ENCODE results near the gene MLKL.
A peak's percentile ranks its signal among the peaks of the same experiment; 100 is the strongest.
"Not testable (repeated sequence)": the region's sequence is repeated elsewhere in the genome, so short reads cannot be mapped to it uniquely, and the experiment has no call there.

Gene MLKL

GRCh38 chr16:74695450-74696422 lies 4.9 kb downstream of the MLKL start:
- Histone ChIP-seq H3K4me3 (ENCODE audit: low read length) (peak overlapping the region; percentile 82), H3K36me3 (ENCODE audit: control insufficient read depth, insufficient read depth, low read length, severe bottlenecking) (peaks cover 4% of the 10 kb centered on the region), H3K4me1 (ENCODE audit: control insufficient read depth, insufficient read depth, low read length) (peaks cover 19% of the 10 kb centered on the region), H3K9me3 (ENCODE audit: control insufficient read depth, low read length) (no peaks in the 10 kb centered on the region), H3K27me3 (replicated peaks; ENCODE audit: control insufficient read depth, insufficient read depth, low read length) (no peaks in the 10 kb centered on the region), H3K9ac (ENCODE audit: low read length) (peak overlapping the region; percentile 80)
- DNase-seq (ENCODE audit: low read depth), result peak; percentile 93

DNA sequence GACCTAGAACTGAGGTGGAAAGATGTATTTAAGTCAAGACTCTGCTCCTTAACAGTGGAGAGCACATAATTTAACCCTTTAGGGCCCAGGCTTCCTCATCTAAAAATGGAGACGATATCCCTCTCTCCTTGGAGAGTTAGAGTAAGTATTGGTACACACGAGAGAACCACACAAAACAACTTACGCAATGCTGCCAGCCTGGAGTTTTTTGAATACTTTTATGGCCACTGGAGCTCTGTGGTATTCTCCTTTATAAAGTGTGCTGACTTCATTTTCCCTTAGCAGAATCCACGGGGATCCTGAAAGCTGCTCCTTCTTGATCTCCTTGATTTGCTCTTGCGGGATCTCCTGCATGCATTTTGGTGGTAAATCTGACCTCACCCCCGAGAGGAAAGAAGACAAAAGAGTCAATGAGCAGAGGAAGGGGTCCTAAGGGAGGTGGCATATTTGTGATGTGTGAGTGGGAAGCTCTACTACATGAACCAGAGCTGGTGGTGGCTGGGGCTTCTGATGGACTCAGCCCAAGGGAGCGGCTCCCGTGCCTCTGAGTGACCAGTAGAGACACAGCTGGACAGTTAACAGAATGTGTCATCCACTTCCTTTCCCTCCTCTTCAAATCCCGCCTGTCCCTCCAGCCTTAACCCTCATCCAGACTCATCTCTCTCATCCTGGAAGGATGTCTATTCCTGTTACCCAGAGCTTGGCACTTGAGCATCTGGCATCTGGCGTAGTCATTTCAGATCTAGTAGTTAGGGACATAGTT lies 9.4 kb downstream of the MLKL start:
- no peak overlapping the region for H3K9ac ChIP-seq (ENCODE audit: low read length)
- H3K27me3 ChIP-seq (replicated peaks; ENCODE audit: control insufficient read depth, insufficient read depth, low read length), result no peaks in the 10 kb centered on the region
- H3K4me3 ChIP-seq (ENCODE audit: low read length), result no peak overlapping the region
- no peaks in the 10 kb centered on the region for H3K9me3 ChIP-seq (ENCODE audit: control insufficient read depth, low read length)
- peak; percentile 74 for DNase-seq (ENCODE audit: low read depth)
- H3K36me3 ChIP-seq (ENCODE audit: control insufficient read depth, insufficient read depth, low read length, severe bottlenecking), result peaks cover 8% of the 10 kb centered on the region
- H3K4me1 ChIP-seq (ENCODE audit: control insufficient read depth, insufficient read depth, low read length), result peaks cover 10% of the 10 kb centered on the region

DNA sequence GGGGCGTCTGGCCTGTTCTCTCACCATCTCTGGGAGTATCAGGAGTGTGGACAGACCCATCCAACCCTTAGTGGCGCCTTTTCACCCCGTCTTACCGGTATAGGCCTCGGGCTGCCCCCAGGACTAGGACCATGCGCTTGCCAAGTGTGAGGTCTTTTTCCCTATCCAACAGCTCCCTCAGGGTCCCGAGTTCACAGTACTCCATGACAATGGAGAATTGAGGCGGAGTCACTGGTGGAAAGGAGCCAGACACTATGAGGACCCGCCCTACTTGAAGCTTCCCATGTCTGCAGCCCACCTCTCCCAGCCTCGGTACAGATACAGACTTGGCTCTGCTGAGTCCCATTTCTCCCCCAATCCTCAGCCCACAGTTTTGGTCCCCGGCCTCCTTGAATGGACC lies 18.1 kb downstream of the MLKL start:
- Histone ChIP-seq H3K27me3 (replicated peaks; ENCODE audit: control insufficient read depth, insufficient read depth, low read length) (no peaks in the 10 kb centered on the region), H3K4me1 (ENCODE audit: control insufficient read depth, insufficient read depth, low read length) (peaks cover 18% of the 10 kb centered on the region), H3K36me3 (ENCODE audit: control insufficient read depth, insufficient read depth, low read length, severe bottlenecking) (peaks cover 17% of the 10 kb centered on the region), H3K9ac (ENCODE audit: low read length) (no peak overlapping the region), H3K9me3 (ENCODE audit: control insufficient read depth, low read length) (no peaks in the 10 kb centered on the region), H3K4me3 (ENCODE audit: low read length) (no peak overlapping the region)
- no peak for DNase-seq (ENCODE audit: low read depth)

- Histone ChIP-seq H3K4me3 (ENCODE audit: low read length) (no peak overlapping the region), H3K27me3 (replicated peaks; ENCODE audit: control insufficient read depth, insufficient read depth, low read length) (no peaks in the 10 kb centered on the region), H3K9ac (ENCODE audit: low read length) (no peak overlapping the region), H3K9me3 (ENCODE audit: control insufficient read depth, low read length) (no peaks in the 10 kb centered on the region), H3K4me1 (ENCODE audit: control insufficient read depth, insufficient read depth, low read length) (peaks cover 18% of the 10 kb centered on the region), H3K36me3 (ENCODE audit: control insufficient read depth, insufficient read depth, low read length, severe bottlenecking) (peaks cover 19% of the 10 kb centered on the region)
- DNase-seq (ENCODE audit: low read depth), result no peak
These were observed 20.0 kb downstream of the MLKL start for GRCh38 chr16:74680681-74681080.

DNA sequence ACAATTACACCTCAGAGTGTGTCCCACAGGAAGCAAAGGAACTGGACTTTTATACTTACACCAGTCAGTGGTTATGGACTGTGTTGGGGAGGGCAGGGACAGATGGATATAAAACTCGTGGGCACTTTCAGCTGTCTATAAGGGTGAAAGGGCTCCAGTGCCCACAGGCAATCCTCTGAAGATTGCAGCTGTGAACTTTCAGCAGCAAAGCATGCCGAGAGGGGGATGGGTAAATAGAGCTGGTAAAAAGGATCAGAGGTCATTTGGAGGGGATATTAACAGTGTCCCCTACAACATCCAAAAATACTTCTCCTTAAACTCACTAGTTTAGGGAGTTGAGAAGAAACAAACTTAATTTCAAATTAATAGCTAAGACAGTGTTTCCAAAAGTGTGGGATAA lies 20.7 kb downstream of the MLKL start:
- Histone ChIP-seq H3K4me1 (ENCODE audit: control insufficient read depth, insufficient read depth, low read length) (peaks cover 18% of the 10 kb centered on the region), H3K36me3 (ENCODE audit: control insufficient read depth, insufficient read depth, low read length, severe bottlenecking) (peaks cover 17% of the 10 kb centered on the region), H3K4me3 (ENCODE audit: low read length) (no peak overlapping the region), H3K9me3 (ENCODE audit: control insufficient read depth, low read length) (no peaks in the 10 kb centered on the region), H3K9ac (ENCODE audit: low read length) (no peak overlapping the region), H3K27me3 (replicated peaks; ENCODE audit: control insufficient read depth, insufficient read depth, low read length) (no peaks in the 10 kb centered on the region)
- no peak for DNase-seq (ENCODE audit: low read depth)

DNA sequence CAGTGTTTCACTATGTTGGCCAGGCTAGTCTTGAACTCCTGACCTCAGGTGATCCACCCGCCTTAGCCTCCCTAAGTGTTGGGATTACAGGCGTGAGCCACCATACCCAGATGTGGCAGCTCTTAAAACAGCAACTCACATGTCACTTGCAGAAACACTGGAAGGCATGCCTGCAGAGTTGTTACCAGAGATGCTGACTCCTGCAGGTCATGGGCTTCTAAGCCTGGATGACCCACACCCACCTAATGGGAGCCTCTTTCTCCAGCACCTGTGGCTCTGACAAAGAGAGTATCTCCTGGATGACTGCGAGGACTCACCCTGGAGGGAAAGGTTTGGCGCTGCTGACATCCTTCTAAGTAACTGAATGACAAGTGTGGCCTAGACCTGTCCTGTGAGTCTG lies 22.8 kb downstream of the MLKL start:
- no peak overlapping the region for H3K4me3 ChIP-seq (ENCODE audit: low read length)
- no peak overlapping the region for H3K9ac ChIP-seq (ENCODE audit: low read length)
- no peak for DNase-seq (ENCODE audit: low read depth)
- H3K4me1 ChIP-seq (ENCODE audit: control insufficient read depth, insufficient read depth, low read length), result peaks cover 18% of the 10 kb centered on the region
- H3K9me3 ChIP-seq (ENCODE audit: control insufficient read depth, low read length), result no peaks in the 10 kb centered on the region
- H3K36me3 ChIP-seq (ENCODE audit: control insufficient read depth, insufficient read depth, low read length, severe bottlenecking), result peaks cover 30% of the 10 kb centered on the region
- H3K27me3 ChIP-seq (replicated peaks; ENCODE audit: control insufficient read depth, insufficient read depth, low read length), result no peaks in the 10 kb centered on the region

- no peak for DNase-seq (ENCODE audit: low read depth)
- Histone ChIP-seq H3K27me3 (replicated peaks; ENCODE audit: control insufficient read depth, insufficient read depth, low read length) (no peaks in the 10 kb centered on the region), H3K9me3 (ENCODE audit: control insufficient read depth, low read length) (no peaks in the 10 kb centered on the region), H3K4me1 (ENCODE audit: control insufficient read depth, insufficient read depth, low read length) (no peaks in the 10 kb centered on the region), H3K9ac (ENCODE audit: low read length) (no peak overlapping the region), H3K36me3 (ENCODE audit: control insufficient read depth, insufficient read depth, low read length, severe bottlenecking) (peaks cover 40% of the 10 kb centered on the region), H3K4me3 (ENCODE audit: low read length) (no peak overlapping the region)
These were observed 26.8 kb downstream of the MLKL start for GRCh38 chr16:74673876-74674275.

GRCh38 chr16:74668877-74669276 lies 31.8 kb downstream of the MLKL start:
- not testable (repeated sequence) for H3K27me3 ChIP-seq (replicated peaks; ENCODE audit: control insufficient read depth, insufficient read depth, low read length); H3K9me3 ChIP-seq (ENCODE audit: control insufficient read depth, low read length); DNase-seq (ENCODE audit: low read depth); H3K4me3 ChIP-seq (ENCODE audit: low read length); H3K9ac ChIP-seq (ENCODE audit: low read length); H3K4me1 ChIP-seq (ENCODE audit: control insufficient read depth, insufficient read depth, low read length)
- peaks cover 36% of the 10 kb centered on the region for H3K36me3 ChIP-seq (ENCODE audit: control insufficient read depth, insufficient read depth, low read length, severe bottlenecking)

GRCh38 chr16:74667255-74667700 lies 33.4 kb downstream of the MLKL start:
- Histone ChIP-seq H3K4me1 (ENCODE audit: control insufficient read depth, insufficient read depth, low read length) (peaks cover 2% of the 10 kb centered on the region), H3K36me3 (ENCODE audit: control insufficient read depth, insufficient read depth, low read length, severe bottlenecking) (peaks cover 30% of the 10 kb centered on the region), H3K4me3 (ENCODE audit: low read length) (peak overlapping the region; percentile 93), H3K9ac (ENCODE audit: low read length) (peak overlapping the region; percentile 73), H3K9me3 (ENCODE audit: control insufficient read depth, low read length) (no peaks in the 10 kb centered on the region), H3K27me3 (replicated peaks; ENCODE audit: control insufficient read depth, insufficient read depth, low read length) (no peaks in the 10 kb centered on the region)
- DNase-seq (ENCODE audit: low read depth), result peak; percentile 66

DNA sequence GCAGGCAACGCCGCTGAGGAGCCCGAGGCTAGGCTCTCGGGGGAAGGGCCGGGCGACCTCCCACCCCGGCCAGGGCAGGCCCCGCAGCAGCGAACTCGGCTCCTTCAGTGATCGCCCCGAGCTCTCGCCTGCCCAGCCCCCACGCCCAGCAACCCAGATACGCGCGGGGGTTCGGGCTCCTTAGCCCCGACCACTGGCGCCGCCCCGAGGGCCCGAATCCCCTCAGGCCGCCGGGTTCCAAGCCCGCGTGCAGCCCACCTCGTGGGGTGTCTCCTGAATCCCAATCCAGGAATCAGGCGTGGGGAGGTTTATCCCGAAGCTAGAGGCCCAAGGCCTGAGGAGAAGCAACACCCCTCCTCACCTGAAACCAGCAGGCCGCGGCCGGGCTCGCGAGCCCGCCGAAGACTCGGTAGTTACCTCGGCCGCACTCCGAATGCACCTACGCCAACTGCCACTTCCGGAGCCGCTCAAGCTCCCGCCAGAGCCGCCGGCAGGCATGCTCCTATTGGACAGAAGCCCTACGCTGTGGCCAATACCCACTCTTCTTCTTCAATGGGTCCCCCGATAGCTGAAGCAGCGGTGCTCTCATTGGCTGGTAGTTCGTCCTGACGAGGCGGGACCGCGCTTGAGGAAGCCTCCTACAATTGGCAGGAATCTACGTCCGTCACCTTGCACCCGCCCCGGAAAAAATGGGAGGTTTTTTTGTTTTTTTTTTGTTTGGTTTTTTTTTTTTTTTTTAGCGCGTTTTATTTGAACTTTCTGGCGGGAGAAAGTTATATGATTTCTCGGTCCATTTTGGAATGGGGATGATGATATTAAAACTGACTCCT lies 34.0 kb downstream of the MLKL start, which contains the start of gene RFWD3:
Gene RFWD3 (minus strand): TSS at position 453 of the 830 bp plus-strand sequence. CDS start 5,428 bp downstream, outside the sequence.
- Histone ChIP-seq H3K9ac (ENCODE audit: low read length) (peak within 1 kb of the TSS; percentile 89), H3K4me3 (ENCODE audit: low read length) (peak within 1 kb of the TSS; percentile 93)

More for the DNA sequence above, 34.0 kb downstream of the MLKL start, which contains the start of gene RFWD3:
- Histone ChIP-seq H3K27me3 (replicated peaks; ENCODE audit: control insufficient read depth, insufficient read depth, low read length) (no peaks in the 10 kb centered on the region), H3K36me3 (ENCODE audit: control insufficient read depth, insufficient read depth, low read length, severe bottlenecking) (peaks cover 24% of the 10 kb centered on the region), H3K9me3 (ENCODE audit: control insufficient read depth, low read length) (no peaks in the 10 kb centered on the region), H3K4me1 (ENCODE audit: control insufficient read depth, insufficient read depth, low read length) (peaks cover 2% of the 10 kb centered on the region)
- peak; percentile 99 for DNase-seq (ENCODE audit: low read depth)
